HCT116 (cell line): ENCODE results near the gene RNF32. TPM values are rescaled to one million over a fixed set of nuclear protein-coding genes. Genes with fewer than 3 reads are reported as not detected.

Source experiments
- ATAC-seq: fragments of 200-7000 bp; cut with Tn5 transposase; 2 replicates; pipeline ENCODE4 v1.9.1; 2020; ENCODE audit warnings: mild to moderate bottlenecking, moderate library complexity
- BruUV-seq: library from RNA; stranded (reverse); fragments of 400-500 nt; replicated peaks from 2 replicates; lab custom pipeline; 2021; lab: Mats Ljungman, UMichigan
- CTCF ChIA-PET: fragments of 300-600 bp; sonication (Branson Sonifier 250); formaldehyde crosslinking; loops from one replicate; lab custom pipeline; 2021; ENCODE audit warnings: antibody characterized with exemption; lab: Charles Lee
- POLR2A ChIA-PET: fragments of 300-600, 350-600 bp; sonication (Branson Sonifier 250); formaldehyde crosslinking; loops from one replicate; lab custom pipeline; 2021; ENCODE audit warnings: antibody characterized with exemption; lab: Charles Lee
- RAD21 ChIA-PET, 2 experiments: fragments of 300-600 bp; sonication (Branson Sonifier 250); formaldehyde crosslinking; loops; one replicate each; lab custom pipeline; 2023; ENCODE audit warnings: low total read pairs in 2 of 2; ENCODE audit not compliant: uncharacterized antibody in 2 of 2, unreplicated experiment in 2 of 2, low non-redundant PET in 1 of 2; lab: Charles Lee
- DNase-seq: peaks from one replicate; pipeline ENCODE4 v3.0.0-alpha.2; 2010; ENCODE audit warnings: low read depth, low spot score
- H2AFZ ChIP-seq: fragments of 200-600 bp; shearing (Covaris generic), sonication (generic); 2 replicates; pipeline ENCODE4 v1.6.1; 2017; ENCODE audit warnings: low read depth, mixed run types, mixed read lengths, antibody characterized with exemption, low read length; ENCODE audit not compliant: poor library complexity, severe bottlenecking
- H3K27ac ChIP-seq: 2 replicates; pipeline ENCODE4 v1.5.1; 2012; ENCODE audit warnings: low read depth, low read length
- H3K27me3 ChIP-seq: fragments of 200-600 bp; sonication (generic); 2 replicates; pipeline ENCODE4 v1.6.1; 2016; ENCODE audit warnings: mixed run types, low read length, mixed read lengths; ENCODE audit not compliant: insufficient read depth
- H3K36me3 ChIP-seq, 2 experiments: fragments of 200-500 bp in 1 of 2; fragments of 200-600 bp in 1 of 2; sonication (Bioruptor generic) in 1 of 2; sonication (generic) in 1 of 2; 2 replicates each; pipeline versions ENCODE4 v1.5.1 to v1.6.1; 2014 to 2016; ENCODE audit warnings: low read length in 2 of 2, inconsistent platforms in 1 of 2, mixed read lengths in 1 of 2, mixed run types in 1 of 2; ENCODE audit not compliant: insufficient read depth in 2 of 2, control insufficient read depth in 1 of 2
- H3K4me1 ChIP-seq, 2 experiments: fragments of 200-600 bp in 1 of 2; sonication (generic) in 1 of 2; 2 replicates each; pipeline versions ENCODE4 v1.5.1 to v1.6.1; 2012 to 2017; ENCODE audit warnings: low read length in 2 of 2, inconsistent platforms in 1 of 2, mild to moderate bottlenecking in 1 of 2, mixed read lengths in 1 of 2, mixed run types in 1 of 2, moderate library complexity in 1 of 2; ENCODE audit not compliant: insufficient read depth in 2 of 2, control insufficient read depth in 1 of 2
- H3K4me2 ChIP-seq: fragments of 200-600 bp; sonication (generic); 2 replicates; pipeline ENCODE4 v1.6.1; 2017; ENCODE audit warnings: mixed run types, low read length, mixed read lengths
- H3K4me3 ChIP-seq, 2 experiments: fragments of 200-600 bp in 1 of 2; sonication (generic) in 1 of 2; replicated peaks in 1 of 2; 2 replicates each; pipeline ENCODE4 v1.5.1; 2011 to 2016; ENCODE audit warnings: low read length in 2 of 2, control low read depth in 1 of 2, low read depth in 1 of 2, mild to moderate bottlenecking in 1 of 2, mixed read lengths in 1 of 2, mixed run types in 1 of 2
- H3K79me2 ChIP-seq: fragments of 200-600 bp; sonication (generic); 2 replicates; pipeline ENCODE4 v1.6.1; 2017; ENCODE audit warnings: mild to moderate bottlenecking, mixed run types, low read length, moderate library complexity, mixed read lengths; ENCODE audit not compliant: insufficient read depth
- H3K9ac ChIP-seq: fragments of 200-600 bp; sonication (generic); 2 replicates; pipeline ENCODE4 v1.6.1; 2016; ENCODE audit warnings: low read length, mixed read lengths
- H3K9me2 ChIP-seq: fragments of 200-600 bp; sonication (generic), shearing (Covaris generic); 2 replicates; pipeline ENCODE4 v1.6.1; 2017; ENCODE audit warnings: mixed run types, mild to moderate bottlenecking, moderate library complexity; ENCODE audit not compliant: insufficient read depth
- H3K9me3 ChIP-seq, 2 experiments: fragments of 200-500 bp in 1 of 2; fragments of 200-600 bp in 1 of 2; sonication (Bioruptor generic) in 1 of 2; sonication (generic) in 1 of 2; 2 replicates each; pipeline ENCODE4 v1.6.1; 2014 to 2017; ENCODE audit warnings: low read length in 2 of 2, mixed read lengths in 2 of 2, inconsistent platforms in 1 of 2, low read depth in 1 of 2, mild to moderate bottlenecking in 1 of 2, mixed run types in 1 of 2, moderate library complexity in 1 of 2; ENCODE audit not compliant: control insufficient read depth in 1 of 2, insufficient read depth in 1 of 2
- H4K20me1 ChIP-seq: fragments of 200-600 bp; sonication (generic), shearing (Covaris generic); 2 replicates; pipeline ENCODE4 v1.6.1; 2017; ENCODE audit warnings: mixed run types, mild to moderate bottlenecking, moderate library complexity; ENCODE audit not compliant: insufficient read depth
- CEBPB ChIP-seq: IDR thresholded peaks from 2 replicates; pipeline ENCODE4 v1.6.1; 2012; ENCODE audit warnings: low read depth
- CTCF ChIP-seq, 3 experiments: fragments of 200-600 bp in 1 of 3; sonication (generic) in 1 of 3; IDR thresholded peaks in 2 of 3; conservative IDR thresholded peaks in 1 of 3; 2 replicates each; pipeline ENCODE4 v1.5.1; 2012 to 2017; ENCODE audit warnings: low read depth in 2 of 3, low read length in 2 of 3, antibody characterized with exemption in 1 of 3, borderline replicate concordance in 1 of 3, control low read depth in 1 of 3, mild to moderate bottlenecking in 1 of 3, mixed read lengths in 1 of 3, mixed run types in 1 of 3, moderate library complexity in 1 of 3; ENCODE audit not compliant: insufficient read depth in 1 of 3
- EZH2 ChIP-seq: fragments of 200-600 bp; sonication (generic); IDR thresholded peaks from 2 replicates; pipeline ENCODE4 v1.6.1; 2017; ENCODE audit warnings: antibody characterized with exemption, mixed run types
- EZH2phosphoT487 ChIP-seq: fragments of 200-600 bp; IDR thresholded peaks from 2 replicates; pipeline ENCODE4 v1.6.1; 2018; ENCODE audit warnings: antibody characterized with exemption, borderline replicate concordance
- FOSL1 ChIP-seq: IDR thresholded peaks from 2 replicates; pipeline ENCODE4 v1.6.1; 2012; ENCODE audit warnings: low read depth
- JUND ChIP-seq: IDR thresholded peaks from 2 replicates; pipeline ENCODE4 v1.6.1; 2012
- RAD21 ChIP-seq: IDR thresholded peaks from 2 replicates; pipeline ENCODE4 v1.6.1; 2012; ENCODE audit warnings: low read depth, mild to moderate bottlenecking
- SIN3A ChIP-seq: IDR thresholded peaks from 2 replicates; pipeline ENCODE4 v1.6.1; 2012; ENCODE audit warnings: low read depth
- SRF ChIP-seq: IDR thresholded peaks from 2 replicates; pipeline ENCODE4 v1.6.1; 2012; ENCODE audit warnings: low read depth
- YY1 ChIP-seq: IDR thresholded peaks from 2 replicates; pipeline ENCODE4 v1.6.1; 2011; ENCODE audit warnings: low read length, low read depth, moderate library complexity, mild to moderate bottlenecking; ENCODE audit not compliant: insufficient replicate concordance; ENCODE audit errors: extremely low read depth
- ZNF274 ChIP-seq: fragments of 200-500 bp; sonication (Bioruptor generic); IDR thresholded peaks from 2 replicates; pipeline ENCODE4 v1.6.1; 2014; ENCODE audit warnings: mild to moderate bottlenecking, low read depth, low read length, inconsistent platforms
- intact Hi-C: fragments of 100-400 bp; cut with micrococcal nuclease; formaldehyde crosslinking; loops from 2 replicates; pipeline ENCODE4 v1.10.0; 2022
- total RNA-seq: library from RNA; stranded (reverse); gene quantifications from one replicate; pipeline ENCODE4 v1.2.1, GENCODE V29; 2021; ENCODE audit not compliant: unreplicated experiment
- TF ChIP-seq, protein P1 (sequence below): IDR thresholded peaks from 2 replicates; pipeline ENCODE4 v1.6.1; 2011; ENCODE audit warnings: mild to moderate bottlenecking, low read length, moderate library complexity; ENCODE audit not compliant: insufficient replicate concordance; ENCODE audit errors: extremely low read depth

Gene RNF32
- total RNA-seq, 1 experiment from 2014 or later = 3.4 TPM

- POLR2A ChIA-PET = no interaction called here
- Histone ChIP-seq H3K4me1 (0 out of 4 replicates have a peak, but pooled peaks cover 0 to 7% of the 10 kb centered on the region in 2 experiments), H4K20me1 (no peaks in the 10 kb centered on the region), H3K9ac (no peak overlapping the region), H3K79me2 (no peaks in the 10 kb centered on the region), H3K27ac (no peak overlapping the region), H3K36me3 (no peaks in the 10 kb centered on the region), H2AFZ (no peak overlapping the region), H3K9me2 (no peaks in the 10 kb centered on the region), H3K9me3 (no peaks in the 10 kb centered on the region), H3K27me3 (no peaks in the 10 kb centered on the region), H3K4me3 (no peak overlapping the region), H3K4me2 (no peak overlapping the region)
- intact Hi-C loops = loop anchor here (2.0 to 5.0 kb wide), 2 partner anchors 111 to 165 kb away; no protein-coding TSS in a partner anchor
- TF ChIP-seq EZH2 (no peak), ZNF274 (no peak), FOSL1 (no peak), CTCF (IDR thresholded peaks at IDR 0.05 in 2 of 3, conservative IDR thresholded peaks at IDR 0.05 in 1 of 3; ENCODE audit: borderline replicate concordance in 1 of 3, insufficient read depth in 1 of 3, low read depth in 2 of 3, low read length in 2 of 3) (no peak), CEBPB (no peak), JUND (no peak), EZH2phosphoT487 (no peak), RAD21 (no peak), SIN3A (no peak), SRF (no peak), YY1 (no peak)
- TF ChIP-seq, protein P1, sequence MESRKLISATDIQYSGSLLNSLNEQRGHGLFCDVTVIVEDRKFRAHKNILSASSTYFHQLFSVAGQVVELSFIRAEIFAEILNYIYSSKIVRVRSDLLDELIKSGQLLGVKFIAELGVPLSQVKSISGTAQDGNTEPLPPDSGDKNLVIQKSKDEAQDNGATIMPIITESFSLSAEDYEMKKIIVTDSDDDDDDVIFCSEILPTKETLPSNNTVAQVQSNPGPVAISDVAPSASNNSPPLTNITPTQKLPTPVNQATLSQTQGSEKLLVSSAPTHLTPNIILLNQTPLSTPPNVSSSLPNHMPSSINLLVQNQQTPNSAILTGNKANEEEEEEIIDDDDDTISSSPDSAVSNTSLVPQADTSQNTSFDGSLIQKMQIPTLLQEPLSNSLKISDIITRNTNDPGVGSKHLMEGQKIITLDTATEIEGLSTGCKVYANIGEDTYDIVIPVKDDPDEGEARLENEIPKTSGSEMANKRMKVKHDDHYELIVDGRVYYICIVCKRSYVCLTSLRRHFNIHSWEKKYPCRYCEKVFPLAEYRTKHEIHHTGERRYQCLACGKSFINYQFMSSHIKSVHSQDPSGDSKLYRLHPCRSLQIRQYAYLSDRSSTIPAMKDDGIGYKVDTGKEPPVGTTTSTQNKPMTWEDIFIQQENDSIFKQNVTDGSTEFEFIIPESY = no peak
- RAD21 ChIA-PET = no interaction called here
- BruUV-seq = no TSS peak
- no peak for DNase-seq
- no peak for ATAC-seq
- CTCF ChIA-PET = no interaction called here
Measured at GRCh38 chr7:156651474-156651873, 10.9 kb downstream of the RNF32 start.
